ENCODE data around the gene NUP214. TPM values are rescaled to one million over a fixed set of nuclear protein-coding genes. Genes with fewer than 3 reads are reported as not detected.
A peak's percentile ranks its signal among the peaks of the same experiment; 100 is the strongest.

Gene NUP214
- polyA plus RNA-seq, 1 of the 3 experiments (the other 2 are of a cell fraction) = 8.0 TPM

- no peak for TF ChIP-seq REST (IDR thresholded peaks at IDR 0.05; ENCODE audit: low read depth, low read length)
- no peak for TF ChIP-seq NRF1 (IDR thresholded peaks at IDR 0.05; ENCODE audit: low read depth, low read length)
- no peak for TF ChIP-seq RCOR1 (IDR thresholded peaks at IDR 0.05; ENCODE audit: low read length)
These were observed 151.5 kb downstream of the NUP214 start (continued) for GRCh38 chr9:131276891-131277286.

GRCh38 chr9:131277287-131277909 lies 152.0 kb downstream of the NUP214 start:
- H3K4me2 ChIP-seq = peak overlapping the region; percentile 79
- peaks cover 7% of the 10 kb centered on the region; the same call in 1 of the 2 replicates for H3K27me3 ChIP-seq (ENCODE audit: insufficient read depth)
- peaks cover 0 to 4% of the 10 kb centered on the region in 2 experiments; a peak in 1 of 4 replicates for H3K4me1 ChIP-seq (ENCODE audit: control insufficient read depth in 1 of 2, insufficient read depth in 2 of 2, low read depth in 1 of 2, low read length in 1 of 2)
- H4K20me1 ChIP-seq (ENCODE audit: insufficient read depth) = no peaks in the 10 kb centered on the region
- H3K4me3 ChIP-seq (ENCODE audit: low read depth in 2 of 2, low read length in 1 of 2) = peak overlapping the region; percentile 58 to 67
- H3F3A ChIP-seq (replicated peaks; ENCODE audit: insufficient read depth) = no peaks in the 10 kb centered on the region
- no peaks in the 10 kb centered on the region for H3K9me3 ChIP-seq
- H3K9ac ChIP-seq = no peak overlapping the region
- H3K27ac ChIP-seq (ENCODE audit: low read depth in 2 of 2, low read length in 1 of 2) = no peak overlapping the region; a peak in 1 of 4 replicates
- CTCF ChIA-PET = interaction anchor here (2.0 to 3.0 kb wide), 2 partner anchors 59 to 99 kb away, joined by 5 to 13 read pairs; no protein-coding TSS in a partner anchor
- H2AFZ ChIP-seq (ENCODE audit: low read depth) = peak overlapping the region; percentile 65; the same call in 1 of the 2 replicates
- H3K36me3 ChIP-seq (replicated peaks in 1 of 2; ENCODE audit: control insufficient read depth in 1 of 2, insufficient read depth in 2 of 2, low read length in 1 of 2) = no peaks in the 10 kb centered on the region
- no peak for TF ChIP-seq MEF2A (IDR thresholded peaks at IDR 0.05; ENCODE audit: borderline replicate concordance, low read depth)
- TF ChIP-seq TAF1 (IDR thresholded peaks at IDR 0.05; ENCODE audit: borderline replicate concordance, low read depth, low read length) = no peak
- TF ChIP-seq RAD21 (IDR thresholded peaks at IDR 0.05; ENCODE audit: low read length) = no peak
- TF ChIP-seq RXRA (IDR thresholded peaks at IDR 0.05; ENCODE audit: borderline replicate concordance, low read depth) = no peak
- H3K79me2 ChIP-seq (ENCODE audit: insufficient read depth) = no peaks in the 10 kb centered on the region
- DNase-seq = no peak
- POLR2A ChIA-PET = interaction anchor here (1.0 kb wide), 1 partner anchor 12 kb away, joined by 6 read pairs; the partner anchor contains the start of gene PLPP7
- WGBS (ENCODE audit: low lambda C conversion rate) = no CpG with 5 or more reads among the region's 78 CpGs
- no peaks in the 10 kb centered on the region for H3K9me2 ChIP-seq

- Histone ChIP-seq H2AFZ (ENCODE audit: low read depth) (no peak overlapping the region), H3K27ac (ENCODE audit: low read depth in 2 of 2, low read length in 1 of 2) (no peak overlapping the region; a peak in 1 of 4 replicates), H3K36me3 (replicated peaks in 1 of 2; ENCODE audit: control insufficient read depth in 1 of 2, insufficient read depth in 2 of 2, low read length in 1 of 2) (no peaks in the 10 kb centered on the region), H3K4me3 (ENCODE audit: low read depth in 2 of 2, low read length in 1 of 2) (peak overlapping the region; percentile 58 to 67), H3K27me3 (ENCODE audit: insufficient read depth) (peaks cover 7% of the 10 kb centered on the region; the same call in 1 of the 2 replicates), H3K9me3 (no peaks in the 10 kb centered on the region), H3K9ac (no peak overlapping the region), H3K9me2 (no peaks in the 10 kb centered on the region), H3K4me2 (peak overlapping the region; percentile 79; the same call in 1 of the 2 replicates), H3K4me1 (ENCODE audit: control insufficient read depth in 1 of 2, insufficient read depth in 2 of 2, low read depth in 1 of 2, low read length in 1 of 2) (peaks cover 0 to 4% of the 10 kb centered on the region in 2 experiments; a peak in 1 of 4 replicates), H4K20me1 (ENCODE audit: insufficient read depth) (no peaks in the 10 kb centered on the region), H3K79me2 (ENCODE audit: insufficient read depth) (no peaks in the 10 kb centered on the region), H3F3A (replicated peaks; ENCODE audit: insufficient read depth) (no peaks in the 10 kb centered on the region)
- CTCF ChIA-PET = interaction anchor here (3.0 kb wide), 1 partner anchor 58 kb away, joined by 13 read pairs; no protein-coding TSS in a partner anchor
- POLR2A ChIA-PET = interaction anchor here (1.0 kb wide), 1 partner anchor 11 kb away, joined by 6 read pairs; the partner anchor contains the start of gene PLPP7
- TF ChIP-seq NRF1 (IDR thresholded peaks at IDR 0.05; ENCODE audit: low read depth, low read length) (0 out of 2 replicates have a peak, but pooled peaks have one; percentile 19), TCF12 (IDR thresholded peaks at IDR 0.05) (no peak), GABPA (IDR thresholded peaks at IDR 0.05; ENCODE audit: low read depth) (peak; percentile 77), SIN3A (IDR thresholded peaks at IDR 0.05; ENCODE audit: borderline replicate concordance, low read depth, low read length) (no peak; the same call in 1 of the 2 replicates), NFIC (IDR thresholded peaks at IDR 0.05; ENCODE audit: borderline replicate concordance) (no peak), CHD2 (IDR thresholded peaks at IDR 0.05; ENCODE audit: low read length, partially characterized antibody) (peak; percentile 54)
- DNase-seq = peak; percentile 99
- 44% methylated on average over 12 of the region's 59 CpGs for WGBS (ENCODE audit: low lambda C conversion rate)
These were observed 152.7 kb downstream of the NUP214 start for GRCh38 chr9:131277910-131278701.

Data from SK-N-SH (cell line).